Measurements from ENCODE around the gene ASAP2.

Gene ASAP2

GRCh38 chr2:9370746-9371145, 164.1 kb downstream of the ASAP2 start:
- H3K4me2 ChIP-seq (ENCODE audit: insufficient read depth, low read length): no peak overlapping the region

GRCh38 chr2:9373047-9373446, 166.4 kb downstream of the ASAP2 start:
- Histone ChIP-seq H3K9me3 (ENCODE audit: insufficient read depth, low read length, severe bottlenecking) (no peaks in the 10 kb centered on the region), H3K4me3 (ENCODE audit: low read depth in 1 of 2, low read length in 2 of 2) (no peak overlapping the region), H3K4me2 (ENCODE audit: insufficient read depth, low read length) (no peak overlapping the region), H4K20me1 (ENCODE audit: insufficient read depth, low read length) (no peaks in the 10 kb centered on the region), H3K9ac (ENCODE audit: low read depth, low read length) (no peak overlapping the region), H3K27me3 (ENCODE audit: insufficient read depth, low read length, poor library complexity) (no peaks in the 10 kb centered on the region), H2AFZ (ENCODE audit: low read depth, low read length) (no peak overlapping the region), H3K27ac (ENCODE audit: low read length) (no peak overlapping the region), H3K36me3 (ENCODE audit: insufficient read depth, low read length) (peaks cover 30% of the 10 kb centered on the region), H3K79me2 (ENCODE audit: insufficient read depth, low read length) (no peaks in the 10 kb centered on the region), H3K4me1 (ENCODE audit: insufficient read depth, low read length) (no peaks in the 10 kb centered on the region)
- no peak for DNase-seq
- TF ChIP-seq EZH2 (IDR thresholded peaks at IDR 0.05; ENCODE audit: borderline replicate concordance, low read depth, low read length, severe bottlenecking) (no peak), CTCF (IDR thresholded peaks at IDR 0.05; ENCODE audit: borderline replicate concordance, extremely low read depth, low read length, poor library complexity, severe bottlenecking) (no peak)
- no peak for ATAC-seq (ENCODE audit: insufficient read depth, low read depth)

More at GRCh38 chr2:9370746-9371145, 164.1 kb downstream of the ASAP2 start:
- H3K9me3 ChIP-seq (ENCODE audit: insufficient read depth, low read length, severe bottlenecking): no peaks in the 10 kb centered on the region
- no peak overlapping the region for H3K9ac ChIP-seq (ENCODE audit: low read depth, low read length)
- no peaks in the 10 kb centered on the region for H3K27me3 ChIP-seq (ENCODE audit: insufficient read depth, low read length, poor library complexity)
- H3K27ac ChIP-seq (ENCODE audit: low read length): no peak overlapping the region
- H3K79me2 ChIP-seq (ENCODE audit: insufficient read depth, low read length): no peaks in the 10 kb centered on the region
- ATAC-seq (ENCODE audit: insufficient read depth, low read depth) (no peak), DNase-seq (no peak)
- H2AFZ ChIP-seq (ENCODE audit: low read depth, low read length): no peak overlapping the region
- peaks cover 30% of the 10 kb centered on the region for H3K36me3 ChIP-seq (ENCODE audit: insufficient read depth, low read length)
- H3K4me1 ChIP-seq (ENCODE audit: insufficient read depth, low read length): no peaks in the 10 kb centered on the region
- TF ChIP-seq CTCF (IDR thresholded peaks at IDR 0.05; ENCODE audit: borderline replicate concordance, extremely low read depth, low read length, poor library complexity, severe bottlenecking) (no peak), EZH2 (IDR thresholded peaks at IDR 0.05; ENCODE audit: borderline replicate concordance, low read depth, low read length, severe bottlenecking) (no peak)
- H3K4me3 ChIP-seq (ENCODE audit: low read depth in 1 of 2, low read length in 2 of 2): no peak overlapping the region
- H4K20me1 ChIP-seq (ENCODE audit: insufficient read depth, low read length): no peaks in the 10 kb centered on the region

- H3K4me3 ChIP-seq (ENCODE audit: low read depth in 1 of 2, low read length in 2 of 2): no peak overlapping the region
- H3K79me2 ChIP-seq (ENCODE audit: insufficient read depth, low read length): no peaks in the 10 kb centered on the region
- ATAC-seq (ENCODE audit: insufficient read depth, low read depth): no peak
- TF ChIP-seq EZH2 (IDR thresholded peaks at IDR 0.05; ENCODE audit: borderline replicate concordance, low read depth, low read length, severe bottlenecking) (no peak), CTCF (IDR thresholded peaks at IDR 0.05; ENCODE audit: borderline replicate concordance, extremely low read depth, low read length, poor library complexity, severe bottlenecking) (no peak)
- no peaks in the 10 kb centered on the region for H3K4me1 ChIP-seq (ENCODE audit: insufficient read depth, low read length)
- H4K20me1 ChIP-seq (ENCODE audit: insufficient read depth, low read length): no peaks in the 10 kb centered on the region
- H3K27ac ChIP-seq (ENCODE audit: low read length): no peak overlapping the region
- H2AFZ ChIP-seq (ENCODE audit: low read depth, low read length): no peak overlapping the region
- no peak overlapping the region for H3K9ac ChIP-seq (ENCODE audit: low read depth, low read length)
- peaks cover 26% of the 10 kb centered on the region for H3K36me3 ChIP-seq (ENCODE audit: insufficient read depth, low read length)
- no peaks in the 10 kb centered on the region for H3K9me3 ChIP-seq (ENCODE audit: insufficient read depth, low read length, severe bottlenecking)
- H3K27me3 ChIP-seq (ENCODE audit: insufficient read depth, low read length, poor library complexity): no peaks in the 10 kb centered on the region
- no peak overlapping the region for H3K4me2 ChIP-seq (ENCODE audit: insufficient read depth, low read length)
- no peak for DNase-seq
Measured at GRCh38 chr2:9373476-9373875, 166.9 kb downstream of the ASAP2 start.
